Retinal pigment epithelial cell (primary cell): ENCODE data around the gene CSF1.

Experiments used
- DNase-seq: peaks from one replicate; pipeline ENCODE4 v3.0.0-alpha.2; 2010; ENCODE audit warnings: low read depth
- H3K4me3 ChIP-seq: 2 replicates; pipeline ENCODE4 v1.5.1; 2011; ENCODE audit warnings: mild to moderate bottlenecking, low read length, control low read depth, moderate library complexity
- TF ChIP-seq, protein P1 (sequence below): conservative IDR thresholded peaks from 2 replicates; pipeline ENCODE4 v1.5.1; 2011; ENCODE audit warnings: low read depth, low read length, control low read depth, inconsistent platforms

Gene CSF1

DNA sequence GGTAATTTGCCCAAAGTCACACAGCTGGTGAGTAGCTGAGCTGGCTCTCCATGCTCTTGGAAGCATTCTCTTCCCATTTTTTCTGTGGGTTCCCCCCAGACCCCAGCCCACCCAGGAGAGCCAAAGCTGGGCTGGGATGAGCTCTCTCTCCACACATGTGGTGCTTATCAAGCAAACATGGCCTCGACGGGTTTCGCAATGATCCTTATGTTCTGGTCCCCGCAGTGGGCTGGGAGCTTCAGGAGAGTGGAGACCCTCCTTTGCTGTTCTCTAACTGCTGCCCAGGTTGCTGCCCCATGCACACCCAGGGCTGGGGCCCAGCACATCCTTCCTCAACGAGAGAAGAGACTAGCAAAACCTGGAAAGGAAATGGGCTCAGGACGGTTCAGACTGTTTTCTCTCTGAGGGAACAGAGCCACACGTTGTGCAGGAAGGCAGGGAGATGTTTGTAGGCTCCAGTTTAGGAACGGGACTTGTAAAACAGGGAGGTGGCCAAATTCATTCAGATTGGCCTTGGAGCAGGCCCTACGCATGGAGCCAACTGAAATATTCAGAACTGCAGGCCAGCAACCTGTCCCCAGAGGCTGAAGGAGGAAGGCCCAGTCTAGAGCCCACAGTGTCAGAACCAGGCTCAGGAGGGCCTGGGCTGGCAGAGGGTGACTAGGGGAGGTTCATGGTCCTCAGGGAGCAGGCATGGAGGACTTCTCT, 27.2 kb upstream of the CSF1 start:
- no peak overlapping the region for H3K4me3 ChIP-seq
- TF ChIP-seq, protein P1, sequence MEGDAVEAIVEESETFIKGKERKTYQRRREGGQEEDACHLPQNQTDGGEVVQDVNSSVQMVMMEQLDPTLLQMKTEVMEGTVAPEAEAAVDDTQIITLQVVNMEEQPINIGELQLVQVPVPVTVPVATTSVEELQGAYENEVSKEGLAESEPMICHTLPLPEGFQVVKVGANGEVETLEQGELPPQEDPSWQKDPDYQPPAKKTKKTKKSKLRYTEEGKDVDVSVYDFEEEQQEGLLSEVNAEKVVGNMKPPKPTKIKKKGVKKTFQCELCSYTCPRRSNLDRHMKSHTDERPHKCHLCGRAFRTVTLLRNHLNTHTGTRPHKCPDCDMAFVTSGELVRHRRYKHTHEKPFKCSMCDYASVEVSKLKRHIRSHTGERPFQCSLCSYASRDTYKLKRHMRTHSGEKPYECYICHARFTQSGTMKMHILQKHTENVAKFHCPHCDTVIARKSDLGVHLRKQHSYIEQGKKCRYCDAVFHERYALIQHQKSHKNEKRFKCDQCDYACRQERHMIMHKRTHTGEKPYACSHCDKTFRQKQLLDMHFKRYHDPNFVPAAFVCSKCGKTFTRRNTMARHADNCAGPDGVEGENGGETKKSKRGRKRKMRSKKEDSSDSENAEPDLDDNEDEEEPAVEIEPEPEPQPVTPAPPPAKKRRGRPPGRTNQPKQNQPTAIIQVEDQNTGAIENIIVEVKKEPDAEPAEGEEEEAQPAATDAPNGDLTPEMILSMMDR = no peak
- no peak for DNase-seq

DNA sequence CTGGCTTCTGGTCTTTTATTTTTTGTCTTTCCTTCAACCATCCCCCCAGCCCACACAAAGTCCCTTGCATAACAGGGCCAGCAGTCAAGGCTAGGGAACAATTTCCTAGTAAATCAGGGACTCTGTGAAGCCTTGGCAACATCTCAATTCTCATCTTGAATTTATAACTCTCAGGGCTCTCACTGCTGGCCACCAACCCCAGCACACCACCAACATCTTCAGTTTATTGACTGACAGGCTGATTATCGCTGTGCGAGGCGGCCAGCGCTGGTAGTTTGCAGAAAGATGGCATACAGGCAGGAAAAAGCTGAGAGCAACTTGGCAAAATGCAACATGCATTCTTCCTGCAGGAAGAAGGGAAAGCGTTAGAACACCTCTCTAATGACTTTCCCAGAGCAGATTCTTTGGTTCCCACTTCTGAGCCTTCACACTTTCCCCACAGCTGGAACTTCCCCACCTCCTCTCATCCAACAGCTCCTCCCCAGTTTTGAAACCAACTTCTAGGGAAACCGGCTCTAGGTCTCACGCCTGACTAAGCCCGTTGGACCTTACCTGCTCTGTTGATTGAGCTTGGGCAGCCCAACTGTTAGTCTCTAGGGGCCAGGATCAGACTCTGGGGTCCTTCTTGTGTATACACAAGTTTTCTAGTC, 26.3 kb upstream of the CSF1 start:
- DNase-seq = no peak
- H3K4me3 ChIP-seq = no peak overlapping the region
- TF ChIP-seq, protein P1 = no peak

DNA sequence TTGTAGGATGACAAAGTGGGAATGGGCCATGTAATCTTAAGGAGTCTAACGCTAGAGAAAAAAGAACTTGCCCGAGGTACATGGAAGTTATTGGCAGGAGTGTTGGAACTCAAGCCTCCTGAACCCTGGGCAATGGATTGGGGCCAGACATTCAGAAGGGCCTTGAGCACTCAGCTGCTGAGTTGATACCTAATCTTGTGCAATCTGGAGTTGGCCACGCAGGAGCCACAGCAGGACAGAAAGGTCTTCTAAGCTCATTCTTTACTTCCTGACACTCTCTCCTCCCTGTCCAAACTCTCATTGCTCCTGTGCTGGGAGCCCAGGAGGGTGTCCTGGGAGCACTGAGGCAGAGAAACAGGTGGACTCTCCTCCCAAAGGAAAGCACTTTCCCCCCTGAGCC, 25.1 kb upstream of the CSF1 start:
- no peak for DNase-seq
- TF ChIP-seq, protein P1 = no peak
- no peak overlapping the region for H3K4me3 ChIP-seq

DNA sequence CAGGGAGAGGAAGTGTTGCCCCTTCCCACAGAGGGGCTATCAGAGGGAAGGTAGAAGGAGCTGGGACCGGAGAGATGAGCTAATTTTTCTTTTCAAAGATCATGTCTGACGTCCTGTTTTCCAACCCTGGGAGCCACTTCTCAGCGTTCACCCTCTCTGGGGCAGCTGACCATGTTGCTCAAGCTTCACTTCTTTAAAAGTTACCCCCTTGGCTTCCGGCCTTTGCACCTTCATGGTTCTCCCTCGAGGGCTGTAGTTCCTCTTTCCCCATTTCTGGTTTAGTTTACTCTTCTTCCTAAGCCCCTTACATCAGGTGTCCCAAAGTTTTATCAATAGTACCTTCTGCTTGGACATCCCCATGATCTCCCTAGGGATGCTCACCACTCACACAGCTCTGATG, 23.8 kb upstream of the CSF1 start:
- TF ChIP-seq, protein P1 = no peak
- H3K4me3 ChIP-seq = no peak overlapping the region
- DNase-seq = no peak

DNA sequence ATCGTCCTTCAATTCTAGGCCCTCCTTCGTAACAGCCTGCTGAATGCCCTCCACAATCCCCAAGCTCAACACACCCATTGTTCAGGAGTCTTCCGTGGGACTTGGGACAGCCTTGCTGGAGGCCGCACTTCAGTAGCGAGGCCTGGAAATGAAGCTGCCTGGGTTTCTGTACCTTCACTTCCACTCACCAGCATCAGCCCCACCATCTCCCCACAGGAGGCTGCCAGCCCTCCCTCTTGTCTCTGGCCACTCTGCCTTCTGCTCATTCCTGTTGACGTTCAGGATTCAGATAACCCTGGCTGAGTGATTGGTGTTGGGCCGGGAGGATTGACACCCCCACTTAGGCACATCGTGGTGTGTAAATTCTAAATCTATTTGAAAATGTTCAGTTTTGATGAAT, 23.4 kb upstream of the CSF1 start:
- no peak overlapping the region for H3K4me3 ChIP-seq
- no peak for DNase-seq
- TF ChIP-seq, protein P1 = no peak

DNA sequence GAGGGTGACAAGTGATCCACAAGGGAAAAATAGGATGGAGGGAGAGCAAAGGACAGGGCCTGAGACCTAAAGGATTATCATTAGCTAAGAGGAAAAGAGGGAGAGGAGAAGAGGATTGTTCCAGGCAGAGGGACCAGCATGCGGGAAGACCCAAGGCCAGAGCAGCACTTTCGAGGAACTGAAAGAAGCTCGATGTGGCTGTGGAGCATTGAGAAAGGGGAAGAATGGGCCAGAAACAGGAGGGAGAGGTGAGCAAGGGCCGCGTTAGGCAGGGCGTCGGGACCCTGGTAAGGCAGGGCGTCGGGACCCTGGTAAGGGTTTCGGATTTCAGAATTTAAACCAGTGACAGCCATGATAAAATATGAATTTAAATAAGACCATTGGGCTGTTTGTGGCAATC, 22.8 kb upstream of the CSF1 start:
- TF ChIP-seq, protein P1 = no peak
- no peak overlapping the region for H3K4me3 ChIP-seq
- DNase-seq = no peak

DNA sequence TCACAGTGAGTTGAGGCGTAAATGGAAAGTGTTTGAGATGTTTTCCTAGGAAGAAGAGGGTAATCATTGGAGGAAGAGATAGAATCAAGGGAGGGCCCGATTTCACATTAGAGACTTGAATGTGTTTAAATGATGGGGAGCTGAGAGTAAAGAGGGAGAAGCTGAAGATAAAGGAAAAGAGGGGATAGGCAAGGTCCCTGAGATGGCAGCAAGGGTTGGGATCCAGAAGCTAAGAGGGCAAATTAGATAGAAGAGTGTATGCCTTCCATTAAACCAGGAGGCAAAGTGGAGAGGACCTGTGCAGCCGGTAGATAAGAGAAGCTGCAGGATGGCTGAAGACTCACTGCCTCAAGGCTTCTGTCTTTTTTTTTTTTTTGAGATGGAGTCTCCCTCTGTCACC, 21.6 kb upstream of the CSF1 start:
- no peak overlapping the region for H3K4me3 ChIP-seq
- TF ChIP-seq, protein P1 = no peak
- DNase-seq = no peak
